Activated naive CD8-positive, alpha-beta T cell treated with anti-CD3 and anti-CD28 coated beads, Interleukin-2, amount 50 U/mL, for 16 hours (primary cell): ENCODE data around the gene CWC22.

Source experiments
- DNase-seq: peaks from one replicate; pipeline ENCODE4 v3.0.0-alpha.2; 2020; ENCODE audit warnings: low read depth, low spot score

CWC22 gene

DNA sequence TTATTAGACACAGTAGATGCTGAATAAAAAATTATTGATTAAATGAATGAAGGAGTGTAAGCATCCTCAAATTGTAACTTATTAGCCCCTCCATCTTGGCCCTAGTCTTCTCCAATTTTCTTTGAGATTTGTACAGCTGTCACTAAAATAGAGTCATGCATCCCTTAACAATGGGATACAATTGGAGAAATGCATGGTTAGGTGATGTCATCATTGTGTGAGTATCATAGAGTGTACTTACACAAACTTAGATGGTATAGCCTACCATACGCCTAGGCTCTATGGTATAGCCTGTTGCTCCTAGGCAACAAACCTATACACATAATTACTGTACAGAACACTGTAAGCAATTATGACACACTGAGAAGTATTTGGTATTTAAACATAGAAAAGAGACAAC is 107.4 kb downstream of the CWC22 start:
- no peak for DNase-seq

DNA sequence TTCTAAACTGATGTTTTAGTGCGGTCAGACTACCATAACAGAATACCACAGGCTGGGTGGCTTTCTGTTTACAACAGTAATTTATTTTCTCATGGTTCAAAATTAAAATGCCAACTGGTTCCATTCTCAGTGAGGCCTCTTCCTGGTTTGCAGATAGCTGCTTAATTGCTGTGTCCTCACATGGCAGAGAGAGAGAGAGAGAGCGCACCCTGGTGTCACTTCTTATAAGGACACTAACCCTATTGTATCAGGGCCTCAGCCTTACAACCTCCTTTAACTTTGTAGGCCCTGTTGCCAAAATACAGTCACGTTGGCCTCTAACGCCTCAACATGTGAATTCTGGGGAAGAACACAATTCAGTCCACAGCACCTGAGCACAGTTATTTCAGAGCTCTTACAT is 108.2 kb downstream of the CWC22 start:
- no peak for DNase-seq
